PFSK-1 (cell line): Measurements from ENCODE around the gene PIGL.

Source experiments
- FOXP2 ChIP-seq: optimal IDR thresholded peaks from 2 replicates; pipeline ENCODE3; 2011; ENCODE audit warnings: borderline replicate concordance, control low read depth, inconsistent platforms; ENCODE audit not compliant: insufficient read depth; ENCODE audit errors: extremely low read length, extremely low read depth
- POLR2AphosphoS5 ChIP-seq: IDR thresholded peaks from 2 replicates; pipeline ENCODE4 v1.6.1; 2012; ENCODE audit warnings: low read depth, mild to moderate bottlenecking, control low read depth, low read length, moderate library complexity
- SIN3A ChIP-seq: IDR thresholded peaks from 2 replicates; pipeline ENCODE4 v1.6.1; 2012; ENCODE audit warnings: mild to moderate bottlenecking, low read length, moderate library complexity, borderline replicate concordance; ENCODE audit not compliant: insufficient read depth
- TAF1 ChIP-seq: IDR thresholded peaks from 2 replicates; pipeline ENCODE4 v1.6.1; 2012; ENCODE audit warnings: low read length, control low read depth, borderline replicate concordance; ENCODE audit not compliant: insufficient read depth
- TF ChIP-seq, protein P1 (sequence below), 2 experiments: IDR thresholded peaks; 2 replicates each; pipeline versions ENCODE4 v1.6.1 to v1.8.0; 2011 to 2012; ENCODE audit warnings: low read depth in 2 of 2, low read length in 2 of 2, control low read depth in 1 of 2, inconsistent platforms in 1 of 2, mild to moderate bottlenecking in 1 of 2, moderate library complexity in 1 of 2; ENCODE audit not compliant: insufficient read depth in 1 of 2

PIGL gene

DNA sequence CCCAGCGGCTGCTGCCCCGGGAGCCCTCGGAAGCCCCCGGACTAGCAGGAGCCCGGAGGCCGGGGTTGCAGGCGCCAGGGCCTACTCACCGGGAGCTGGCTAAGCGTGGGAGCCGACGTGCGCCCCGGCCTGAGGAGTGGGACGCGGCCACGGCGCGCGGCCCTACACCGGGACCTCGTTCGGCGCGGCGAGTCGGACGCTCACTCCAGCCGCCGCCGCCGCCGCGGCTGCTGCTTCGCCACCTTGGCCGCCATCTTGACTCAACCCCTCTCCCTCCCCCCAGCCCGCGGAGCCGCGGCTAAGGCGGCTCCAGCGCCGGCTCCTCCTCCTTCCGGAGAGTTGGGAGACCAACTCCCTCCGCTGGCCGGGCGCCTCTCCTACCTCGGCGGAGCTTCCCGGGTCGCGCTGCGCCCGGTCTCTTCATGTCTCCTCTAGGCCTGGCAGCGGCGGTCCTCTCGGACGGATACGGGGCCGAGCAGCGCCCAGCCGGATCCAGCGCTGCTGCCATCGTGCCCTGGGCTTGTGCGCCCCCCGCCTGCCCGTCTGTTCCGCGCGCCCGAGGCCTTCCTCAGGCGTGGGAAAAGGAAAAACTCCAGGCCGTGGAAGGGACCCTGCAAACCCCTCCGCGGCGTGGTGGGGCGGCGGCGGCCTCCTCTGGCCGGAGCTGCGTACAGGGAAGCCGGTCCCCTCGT, 1.6 kb upstream of the PIGL start, which contains the start of gene NCOR1:
TSS of gene NCOR1 (minus strand) at position 262 of the 692 bp plus-strand sequence. CDS start 20,965 bp downstream, outside the sequence.
- TF ChIP-seq, protein P1, sequence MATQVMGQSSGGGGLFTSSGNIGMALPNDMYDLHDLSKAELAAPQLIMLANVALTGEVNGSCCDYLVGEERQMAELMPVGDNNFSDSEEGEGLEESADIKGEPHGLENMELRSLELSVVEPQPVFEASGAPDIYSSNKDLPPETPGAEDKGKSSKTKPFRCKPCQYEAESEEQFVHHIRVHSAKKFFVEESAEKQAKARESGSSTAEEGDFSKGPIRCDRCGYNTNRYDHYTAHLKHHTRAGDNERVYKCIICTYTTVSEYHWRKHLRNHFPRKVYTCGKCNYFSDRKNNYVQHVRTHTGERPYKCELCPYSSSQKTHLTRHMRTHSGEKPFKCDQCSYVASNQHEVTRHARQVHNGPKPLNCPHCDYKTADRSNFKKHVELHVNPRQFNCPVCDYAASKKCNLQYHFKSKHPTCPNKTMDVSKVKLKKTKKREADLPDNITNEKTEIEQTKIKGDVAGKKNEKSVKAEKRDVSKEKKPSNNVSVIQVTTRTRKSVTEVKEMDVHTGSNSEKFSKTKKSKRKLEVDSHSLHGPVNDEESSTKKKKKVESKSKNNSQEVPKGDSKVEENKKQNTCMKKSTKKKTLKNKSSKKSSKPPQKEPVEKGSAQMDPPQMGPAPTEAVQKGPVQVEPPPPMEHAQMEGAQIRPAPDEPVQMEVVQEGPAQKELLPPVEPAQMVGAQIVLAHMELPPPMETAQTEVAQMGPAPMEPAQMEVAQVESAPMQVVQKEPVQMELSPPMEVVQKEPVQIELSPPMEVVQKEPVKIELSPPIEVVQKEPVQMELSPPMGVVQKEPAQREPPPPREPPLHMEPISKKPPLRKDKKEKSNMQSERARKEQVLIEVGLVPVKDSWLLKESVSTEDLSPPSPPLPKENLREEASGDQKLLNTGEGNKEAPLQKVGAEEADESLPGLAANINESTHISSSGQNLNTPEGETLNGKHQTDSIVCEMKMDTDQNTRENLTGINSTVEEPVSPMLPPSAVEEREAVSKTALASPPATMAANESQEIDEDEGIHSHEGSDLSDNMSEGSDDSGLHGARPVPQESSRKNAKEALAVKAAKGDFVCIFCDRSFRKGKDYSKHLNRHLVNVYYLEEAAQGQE (IDR thresholded peaks at IDR 0.05; ENCODE audit: insufficient read depth in 1 of 2, low read depth in 2 of 2, low read length in 2 of 2): peak; percentile 34 to 51; a peak in 1 of 4 replicates
- TF ChIP-seq SIN3A (no peak), FOXP2 (no peak), TAF1 (peak; percentile 98), POLR2AphosphoS5 (peak; percentile 94)

DNA sequence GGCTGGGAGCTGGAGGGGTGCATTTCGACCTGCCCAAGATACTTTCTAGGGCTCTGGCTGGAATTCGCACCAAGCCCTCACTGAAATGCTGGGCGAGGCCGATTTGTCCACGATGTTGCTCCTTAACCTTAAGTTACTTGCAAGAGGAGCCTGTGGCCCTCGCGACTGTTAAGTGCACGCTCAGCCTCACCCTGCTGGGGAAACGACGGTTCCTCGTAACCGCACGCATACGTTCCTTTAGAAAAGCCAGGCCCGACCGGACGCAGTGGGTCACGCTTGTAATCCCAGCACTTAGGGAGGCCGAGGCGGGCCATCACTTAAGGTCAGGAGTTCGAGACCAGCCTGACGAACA, 1.1 kb upstream of the PIGL start:
- TF ChIP-seq, protein P1 (IDR thresholded peaks at IDR 0.05; ENCODE audit: insufficient read depth in 1 of 2, low read depth in 2 of 2, low read length in 2 of 2): no peak
- TF ChIP-seq FOXP2: no peak
- TF ChIP-seq TAF1: no peak
- no peak for TF ChIP-seq SIN3A
- TF ChIP-seq POLR2AphosphoS5: no peak

DNA sequence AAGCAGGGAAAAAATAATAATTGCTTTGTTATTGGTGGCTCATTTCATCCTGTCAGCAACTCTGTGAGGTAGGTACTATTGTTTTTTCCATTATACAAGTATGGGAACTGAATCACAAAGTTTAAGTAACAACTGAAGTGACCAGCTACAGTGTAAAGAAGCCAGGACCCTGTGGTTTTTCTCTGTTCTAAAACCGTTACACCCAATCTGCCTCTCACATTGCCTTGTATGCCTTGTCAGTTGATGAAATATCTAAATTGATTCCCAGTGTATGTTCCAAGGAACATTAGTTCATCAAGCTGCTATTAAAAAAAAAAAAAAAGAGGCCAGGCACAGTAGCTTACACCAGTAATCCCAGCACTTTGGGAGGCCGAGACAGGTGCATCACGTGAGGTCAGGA, 5.4 kb downstream of the PIGL start:
- TF ChIP-seq FOXP2 (no peak), TAF1 (no peak), SIN3A (no peak), POLR2AphosphoS5 (no peak)
- TF ChIP-seq, protein P1 (IDR thresholded peaks at IDR 0.05; ENCODE audit: insufficient read depth in 1 of 2, low read depth in 2 of 2, low read length in 2 of 2): no peak

DNA sequence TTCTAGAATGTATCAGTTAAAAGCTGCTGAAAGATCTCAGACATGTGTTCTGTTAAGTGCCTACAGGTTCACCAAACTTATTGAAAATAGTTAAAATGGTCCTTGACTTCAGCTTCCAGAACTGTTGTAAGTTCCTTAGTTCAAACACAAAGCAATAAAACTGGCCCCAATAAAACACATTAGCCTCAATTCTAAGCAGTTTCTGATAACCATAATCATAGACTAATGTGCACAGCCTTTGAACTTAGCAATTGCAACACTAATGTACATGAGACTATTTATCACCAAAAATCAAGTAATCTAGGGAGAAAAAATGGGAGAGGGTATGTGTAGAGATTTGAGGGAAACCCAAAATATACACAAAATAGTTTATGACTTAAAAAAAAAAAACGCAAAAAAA, 15.4 kb downstream of the PIGL start:
- TF ChIP-seq SIN3A (no peak), FOXP2 (no peak), TAF1 (no peak), POLR2AphosphoS5 (no peak)
- TF ChIP-seq, protein P1 (IDR thresholded peaks at IDR 0.05; ENCODE audit: insufficient read depth in 1 of 2, low read depth in 2 of 2, low read length in 2 of 2): no peak

DNA sequence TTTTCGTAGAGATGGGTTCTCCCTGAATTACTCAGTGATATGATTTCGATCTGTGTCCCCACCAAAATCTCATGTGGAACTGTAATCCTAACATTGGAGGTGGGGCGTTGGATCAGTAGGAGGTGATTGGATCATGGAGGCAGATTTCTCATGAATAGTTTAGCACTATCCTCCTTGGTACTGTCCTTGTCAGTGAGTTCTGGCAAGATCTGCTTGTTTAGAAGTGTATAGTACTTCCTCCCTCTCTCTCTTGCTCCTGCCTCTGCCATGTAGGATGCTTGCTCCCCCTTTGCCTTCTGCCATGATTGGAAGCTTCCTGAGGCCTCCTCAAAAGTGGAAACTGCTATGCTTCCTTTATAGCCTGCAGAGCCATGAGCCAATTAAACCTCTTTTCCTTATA, 22.9 kb downstream of the PIGL start:
- TF ChIP-seq, protein P1 (IDR thresholded peaks at IDR 0.05; ENCODE audit: insufficient read depth in 1 of 2, low read depth in 2 of 2, low read length in 2 of 2): no peak
- TF ChIP-seq FOXP2 (no peak), POLR2AphosphoS5 (no peak), SIN3A (no peak), TAF1 (no peak)
